ENCODE results near the gene PROX2. TPM values are rescaled to one million over a fixed set of nuclear protein-coding genes. Genes with fewer than 3 reads are reported as not detected.

Gene PROX2
- total and polyA plus RNA-seq, 11 donors = not detected

GRCh38 chr14:74890262-74890661 is 14.3 kb upstream of the PROX2 start:
- Histone ChIP-seq H3K27ac (no peak overlapping the region), H3K4me1 (peaks cover 0 to 59% (median 31%) of the 10 kb centered on the region in 12 donors), H3K4me3 (no peak overlapping the region), H3K36me3 (peaks cover 0 to 99% (median 82%) of the 10 kb centered on the region in 9 donors), H3K9me3 (no peaks in the 10 kb centered on the region), H3K27me3 (no peaks in the 10 kb centered on the region)
- 95 to 99% (median 96%) methylated on average over 6 of the region's 6 CpGs for WGBS, 4 donors
- TF ChIP-seq CTCF (IDR thresholded peaks at IDR 0.05) (no peak), POLR2A (IDR thresholded peaks at IDR 0.05) (no peak)
- DNase-seq (no peak), ATAC-seq (no peak)
- intact Hi-C loops (cut with DNase I) = no loop called here

GRCh38 chr14:74888164-74889158 is 12.5 kb upstream of the PROX2 start:
- ATAC-seq = no peak
- H3K36me3 ChIP-seq = peaks cover 0 to 88% (median 64%) of the 10 kb centered on the region in 9 donors
- peaks cover 6 to 66% (median 49%) of the 10 kb centered on the region in 12 donors for H3K4me1 ChIP-seq

GRCh38 chr14:74886001-74886400 is 10.1 kb upstream of the PROX2 start:
- no peaks in the 10 kb centered on the region for H3K27me3 ChIP-seq
- ATAC-seq = peak in 1 of 4 donors; percentile 4
- peaks cover 0 to 64% (median 39%) of the 10 kb centered on the region in 9 donors for H3K36me3 ChIP-seq
- intact Hi-C loops (cut with DNase I) = no loop called here
- H3K4me1 ChIP-seq = peaks cover 6 to 68% (median 57%) of the 10 kb centered on the region in 12 donors
- no peaks in the 10 kb centered on the region for H3K9me3 ChIP-seq
- WGBS, 4 donors = 54 to 72% (median 68%) methylated on average over 3 of the region's 3 CpGs
- peak overlapping the region in 2 of 12 donors; percentile 11 to 18 for H3K27ac ChIP-seq
- no peak for TF ChIP-seq POLR2A (IDR thresholded peaks at IDR 0.05)
- no peak for TF ChIP-seq CTCF (IDR thresholded peaks at IDR 0.05)
- no peak overlapping the region for H3K4me3 ChIP-seq
- DNase-seq = no peak

More at GRCh38 chr14:74888164-74889158, 12.5 kb upstream of the PROX2 start:
- no peaks in the 10 kb centered on the region for H3K9me3 ChIP-seq
- TF ChIP-seq CTCF (IDR thresholded peaks at IDR 0.05) = no peak
- no peak for TF ChIP-seq POLR2A (IDR thresholded peaks at IDR 0.05)
- H3K4me3 ChIP-seq = no peak overlapping the region
- 64 to 70% (median 64%) methylated on average over 12 of the region's 12 CpGs for WGBS, 4 donors
- peak overlapping the region in 1 of 12 donors; percentile 7 for H3K27ac ChIP-seq
- no peak for DNase-seq
- intact Hi-C loops (cut with DNase I) = no loop called here
- H3K27me3 ChIP-seq = no peaks in the 10 kb centered on the region

All from heart left ventricle (tissue), 16 donors.